Keratinocyte (primary cell): ENCODE measurements around the gene TSSC4. TPM values are rescaled to one million over a fixed set of nuclear protein-coding genes. Genes with fewer than 3 reads are reported as not detected.

ENCODE experiments used
- DNase-seq: peaks from one replicate; pipeline ENCODE4 v3.0.0-alpha.2; 2011; ENCODE audit warnings: low read depth, missing footprints, low spot score
- FAIRE-seq: peaks from 2 replicates; lab custom pipeline; 2011; peaks lifted over from hg19 to GRCh38; lab: Jason Lieb, UNC
- H2AFZ ChIP-seq: 2 replicates; pipeline ENCODE4 v1.6.0; 2012; ENCODE audit warnings: low read length, control low read depth, inconsistent platforms; ENCODE audit not compliant: control insufficient read depth
- H3K27ac ChIP-seq: 2 replicates; pipeline ENCODE4 v1.5.1; 2011; ENCODE audit warnings: low read length; ENCODE audit not compliant: control insufficient read depth, insufficient read depth
- H3K27me3 ChIP-seq: 3 replicates; pipeline ENCODE4 v1.6.0; 2011; ENCODE audit warnings: low read length; ENCODE audit not compliant: control insufficient read depth, insufficient read depth; ENCODE audit errors: extremely low read depth
- H3K36me3 ChIP-seq, 2 experiments: 2 replicates in 1 of 2; 3 replicates in 1 of 2; pipeline ENCODE4 v1.5.1; 2011; ENCODE audit warnings: low read length in 2 of 2, mild to moderate bottlenecking in 1 of 2; ENCODE audit not compliant: control insufficient read depth in 2 of 2, insufficient read depth in 2 of 2; ENCODE audit errors: extremely low read depth in 1 of 2
- H3K4me1 ChIP-seq: 3 replicates; pipeline ENCODE4 v1.5.1; 2011; ENCODE audit warnings: low read length; ENCODE audit not compliant: control insufficient read depth, insufficient read depth; ENCODE audit errors: extremely low read depth
- H3K4me2 ChIP-seq: 3 replicates; pipeline ENCODE4 v1.6.0; 2011; ENCODE audit warnings: low read depth, low read length; ENCODE audit not compliant: control insufficient read depth, insufficient read depth; ENCODE audit errors: extremely low read depth
- H3K4me3 ChIP-seq, 3 experiments: fragments of 200-600 bp in 1 of 3; sonication (generic) in 1 of 3; 2 replicates in 2 of 3; 3 replicates in 1 of 3; pipeline ENCODE4 v1.5.1; 2011 to 2016; ENCODE audit warnings: low read length in 3 of 3, mild to moderate bottlenecking in 3 of 3, control low read depth in 2 of 3, inconsistent platforms in 1 of 3, low read depth in 1 of 3, mixed read lengths in 1 of 3, mixed run types in 1 of 3, moderate library complexity in 1 of 3; ENCODE audit not compliant: control insufficient read depth in 2 of 3, insufficient read depth in 2 of 3; ENCODE audit errors: extremely low read depth in 1 of 3
- H3K79me2 ChIP-seq: 2 replicates; pipeline ENCODE4 v1.6.0; 2012; ENCODE audit warnings: low read length; ENCODE audit not compliant: control insufficient read depth, insufficient read depth
- H3K9ac ChIP-seq: 3 replicates; pipeline ENCODE4 v1.6.0; 2011; ENCODE audit warnings: low read length; ENCODE audit not compliant: control insufficient read depth, insufficient read depth; ENCODE audit errors: extremely low read depth
- H3K9me1 ChIP-seq: 3 replicates; pipeline ENCODE4 v1.6.0; 2011; ENCODE audit warnings: low read length; ENCODE audit not compliant: control insufficient read depth, insufficient read depth; ENCODE audit errors: extremely low read depth
- H3K9me3 ChIP-seq: 2 replicates; pipeline ENCODE4 v1.5.1; 2012; ENCODE audit warnings: low read depth, low read length; ENCODE audit not compliant: control insufficient read depth
- H4K20me1 ChIP-seq: 3 replicates; pipeline ENCODE4 v1.6.0; 2011; ENCODE audit warnings: low read length; ENCODE audit not compliant: control insufficient read depth, insufficient read depth; ENCODE audit errors: extremely low read depth
- CTCF ChIP-seq, 3 experiments: IDR thresholded peaks in 1 of 3; conservative IDR thresholded peaks in 1 of 3; optimal IDR thresholded peaks in 1 of 3; 2 replicates in 2 of 3; 3 replicates in 1 of 3; pipeline versions ENCODE3 to v1.5.1; 2011; ENCODE audit warnings: low read length in 3 of 3, mild to moderate bottlenecking in 3 of 3, moderate library complexity in 2 of 3, control low read depth in 1 of 3, inconsistent platforms in 1 of 3; ENCODE audit not compliant: insufficient read depth in 2 of 3; ENCODE audit errors: extremely low read depth in 1 of 3
- EZH2 ChIP-seq: IDR thresholded peaks from one replicate; pipeline ENCODE4 v1.6.1; 2012; ENCODE audit warnings: inconsistent platforms, mild to moderate bottlenecking, low read length, moderate library complexity
- dilution Hi-C: fragments of 300-500 bp; cut with MboI; formaldehyde crosslinking; loops from one replicate; pipeline ENCODE4 v1.7.0; 2020; ENCODE audit warnings: low sequenced_read_pairs; ENCODE audit not compliant: extremely low pct_ligation_motif_present
- polyA plus RNA-seq, 5 experiments: library from polyadenylated mRNA; depleted of rRNA in 3 of 5; stranded (reverse) in 3 of 5; stranded (forward) in 1 of 5; unstranded in 1 of 5; fragments of >200 nt; gene quantifications; 1 replicate in 1 of 5; 2 replicates in 3 of 5; 3 replicates in 1 of 5; pipeline versions ENCODE4 v1.2.1 to v1.2.3, GENCODE V29; 2011 to 2012; ENCODE audit warnings: missing spikeins in 2 of 5, low read depth in 1 of 5, low replicate concordance in 1 of 5

The TSSC4 gene
- polyA plus RNA-seq, 1 donor (not counting 4 experiments of a cell fraction or from before 2014, with no cell fraction given): 15.9 TPM

GRCh38 chr11:2423157-2424025 is 22.8 kb downstream of the TSSC4 start:
- H2AFZ ChIP-seq: no peak overlapping the region
- H3K9me3 ChIP-seq: no peaks in the 10 kb centered on the region
- H3K79me2 ChIP-seq: no peaks in the 10 kb centered on the region
- dilution Hi-C loops: no loop called here
- no peak overlapping the region for H3K4me2 ChIP-seq
- no peaks in the 10 kb centered on the region for H4K20me1 ChIP-seq
- TF ChIP-seq CTCF (optimal IDR thresholded peaks at IDR 0.05 in 1 of 3, IDR thresholded peaks at IDR 0.05 in 1 of 3, conservative IDR thresholded peaks at IDR 0.05 in 1 of 3; ENCODE audit: extremely low read depth in 1 of 3, insufficient read depth in 2 of 3, low read length in 3 of 3): no peak
- TF ChIP-seq EZH2: no peak
- no peak overlapping the region for H3K27ac ChIP-seq
- H3K4me3 ChIP-seq: no peak overlapping the region
- FAIRE-seq (no peak), DNase-seq (no peak)
- H3K4me1 ChIP-seq: no peaks in the 10 kb centered on the region
- H3K9ac ChIP-seq: no peak overlapping the region
- H3K9me1 ChIP-seq: no peaks in the 10 kb centered on the region
- no peaks in the 10 kb centered on the region for H3K36me3 ChIP-seq
- H3K27me3 ChIP-seq: peaks cover 7% of the 10 kb centered on the region

GRCh38 chr11:2424811-2425495 is 24.4 kb downstream of the TSSC4 start:
- no peak overlapping the region for H3K4me3 ChIP-seq
- no peaks in the 10 kb centered on the region for H4K20me1 ChIP-seq
- no peak overlapping the region for H3K27ac ChIP-seq
- no peak overlapping the region for H3K9ac ChIP-seq
- no peaks in the 10 kb centered on the region for H3K4me1 ChIP-seq
- no peak overlapping the region for H3K4me2 ChIP-seq
- no peaks in the 10 kb centered on the region for H3K9me3 ChIP-seq
- peaks cover 7% of the 10 kb centered on the region for H3K27me3 ChIP-seq
- no peak for FAIRE-seq
- DNase-seq: no peak
- no peaks in the 10 kb centered on the region for H3K36me3 ChIP-seq
- dilution Hi-C loops: no loop called here
- no peak for TF ChIP-seq CTCF (optimal IDR thresholded peaks at IDR 0.05 in 1 of 3, IDR thresholded peaks at IDR 0.05 in 1 of 3, conservative IDR thresholded peaks at IDR 0.05 in 1 of 3; ENCODE audit: extremely low read depth in 1 of 3, insufficient read depth in 2 of 3, low read length in 3 of 3)
- no peak for TF ChIP-seq EZH2
- no peaks in the 10 kb centered on the region for H3K79me2 ChIP-seq
- no peaks in the 10 kb centered on the region for H3K9me1 ChIP-seq
- H2AFZ ChIP-seq: no peak overlapping the region
